GM12801 (cell line): ENCODE measurements around the gene ALK.

Experiments
- TF ChIP-seq, protein P1 (sequence below): IDR thresholded peaks from one replicate; pipeline ENCODE4 v1.5.1; 2011; ENCODE audit warnings: control low read depth; ENCODE audit not compliant: insufficient read length; ENCODE audit errors: extremely low read depth

The ALK gene

DNA sequence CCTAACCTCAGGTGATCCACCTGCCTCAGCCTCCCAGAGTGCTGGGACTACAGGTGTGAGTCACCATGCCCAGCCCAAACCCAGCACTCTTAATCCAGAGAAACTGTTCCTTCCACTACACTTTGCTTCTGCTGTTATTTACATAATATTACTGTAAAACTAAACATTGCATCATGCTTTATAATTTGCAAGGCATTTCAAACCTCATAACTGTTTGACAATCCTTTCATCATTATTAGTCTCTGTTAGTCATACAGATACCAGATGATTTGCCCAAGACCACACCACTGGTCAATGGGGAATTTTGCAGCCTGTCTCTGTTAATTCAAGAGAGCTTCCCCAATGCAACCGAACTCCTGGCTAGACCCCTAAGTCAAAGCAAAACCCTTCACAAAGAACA lies 338.3 kb downstream of the ALK start:
- TF ChIP-seq, protein P1, sequence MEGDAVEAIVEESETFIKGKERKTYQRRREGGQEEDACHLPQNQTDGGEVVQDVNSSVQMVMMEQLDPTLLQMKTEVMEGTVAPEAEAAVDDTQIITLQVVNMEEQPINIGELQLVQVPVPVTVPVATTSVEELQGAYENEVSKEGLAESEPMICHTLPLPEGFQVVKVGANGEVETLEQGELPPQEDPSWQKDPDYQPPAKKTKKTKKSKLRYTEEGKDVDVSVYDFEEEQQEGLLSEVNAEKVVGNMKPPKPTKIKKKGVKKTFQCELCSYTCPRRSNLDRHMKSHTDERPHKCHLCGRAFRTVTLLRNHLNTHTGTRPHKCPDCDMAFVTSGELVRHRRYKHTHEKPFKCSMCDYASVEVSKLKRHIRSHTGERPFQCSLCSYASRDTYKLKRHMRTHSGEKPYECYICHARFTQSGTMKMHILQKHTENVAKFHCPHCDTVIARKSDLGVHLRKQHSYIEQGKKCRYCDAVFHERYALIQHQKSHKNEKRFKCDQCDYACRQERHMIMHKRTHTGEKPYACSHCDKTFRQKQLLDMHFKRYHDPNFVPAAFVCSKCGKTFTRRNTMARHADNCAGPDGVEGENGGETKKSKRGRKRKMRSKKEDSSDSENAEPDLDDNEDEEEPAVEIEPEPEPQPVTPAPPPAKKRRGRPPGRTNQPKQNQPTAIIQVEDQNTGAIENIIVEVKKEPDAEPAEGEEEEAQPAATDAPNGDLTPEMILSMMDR: no peak

GRCh38 chr2:29582062-29582461 lies 339.3 kb downstream of the ALK start:
- TF ChIP-seq, protein P1: no peak

DNA sequence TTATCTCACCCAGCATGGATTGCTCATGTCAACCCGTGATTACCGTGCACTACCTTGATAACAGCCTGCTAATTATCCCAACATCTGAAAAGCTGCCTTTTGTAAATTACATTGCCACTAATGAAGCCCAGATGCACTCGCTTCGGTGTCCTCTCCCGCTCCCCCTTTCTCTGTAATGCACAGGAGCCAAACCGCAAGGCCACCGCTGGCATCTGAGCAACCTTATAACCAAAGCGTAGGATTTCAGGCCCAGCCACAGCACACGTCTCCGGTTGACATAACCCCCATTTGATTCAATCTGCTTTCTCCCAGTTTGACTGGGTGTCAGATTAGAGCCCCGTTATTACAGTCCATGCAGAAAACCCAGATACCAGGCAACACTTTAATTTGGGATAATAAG lies 341.2 kb downstream of the ALK start:
- TF ChIP-seq, protein P1: no peak

DNA sequence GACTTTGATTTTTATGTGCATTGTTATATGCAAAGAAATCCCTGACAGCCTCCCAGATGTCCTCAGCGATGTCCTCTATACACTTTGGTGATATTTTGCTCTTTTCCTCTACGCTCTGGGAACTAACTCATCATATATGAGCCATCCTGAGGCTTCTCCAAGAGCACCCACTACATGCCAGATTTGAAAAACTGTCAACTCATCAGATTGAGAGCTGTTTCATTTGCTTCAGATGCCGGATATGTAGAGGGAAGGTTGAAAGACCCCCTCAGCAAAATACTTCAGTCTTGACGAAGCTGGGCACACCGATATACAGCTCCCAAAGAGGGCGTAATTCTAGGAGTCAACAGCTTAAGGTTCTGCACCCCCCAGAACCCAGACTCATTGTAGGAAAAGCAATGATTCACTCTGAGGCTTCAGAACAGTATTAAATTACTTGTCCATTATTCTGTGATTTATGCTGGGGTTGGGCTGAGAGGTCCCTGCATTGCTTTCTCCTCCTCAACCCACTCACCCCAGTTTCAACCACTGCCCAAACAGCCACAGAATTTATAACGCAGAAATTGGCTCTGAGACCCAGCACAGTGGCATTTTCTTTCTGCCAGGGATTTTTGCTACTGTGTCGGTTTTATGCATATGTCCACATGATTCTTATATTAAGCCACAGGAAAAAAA lies 341.8 kb downstream of the ALK start:
- TF ChIP-seq, protein P1: no peak

DNA sequence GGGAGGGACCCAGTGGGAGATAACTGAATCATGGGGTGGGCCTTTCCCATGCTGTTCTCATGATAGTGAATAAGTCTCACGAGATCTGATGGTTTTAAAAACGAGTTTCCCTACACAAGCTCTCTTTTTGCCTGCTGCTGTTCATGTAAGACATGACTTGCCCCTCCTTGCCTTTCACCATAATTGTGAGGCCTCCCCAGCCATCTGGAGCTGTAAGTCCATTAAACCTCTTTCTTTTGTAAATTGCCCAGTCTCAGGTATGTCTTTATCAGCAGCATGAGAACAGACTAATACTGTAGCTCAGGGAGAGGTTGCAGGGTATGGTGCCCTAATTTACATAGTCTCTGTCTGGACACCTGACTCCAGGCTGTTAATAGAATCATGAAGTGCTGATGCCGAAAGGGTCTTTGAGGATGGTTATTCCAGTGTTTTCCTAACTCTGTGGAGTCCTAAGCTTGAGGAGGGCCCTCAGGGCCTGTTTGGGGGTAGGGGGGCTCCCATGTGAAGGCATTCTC lies 343.2 kb downstream of the ALK start:
- TF ChIP-seq, protein P1: no peak

DNA sequence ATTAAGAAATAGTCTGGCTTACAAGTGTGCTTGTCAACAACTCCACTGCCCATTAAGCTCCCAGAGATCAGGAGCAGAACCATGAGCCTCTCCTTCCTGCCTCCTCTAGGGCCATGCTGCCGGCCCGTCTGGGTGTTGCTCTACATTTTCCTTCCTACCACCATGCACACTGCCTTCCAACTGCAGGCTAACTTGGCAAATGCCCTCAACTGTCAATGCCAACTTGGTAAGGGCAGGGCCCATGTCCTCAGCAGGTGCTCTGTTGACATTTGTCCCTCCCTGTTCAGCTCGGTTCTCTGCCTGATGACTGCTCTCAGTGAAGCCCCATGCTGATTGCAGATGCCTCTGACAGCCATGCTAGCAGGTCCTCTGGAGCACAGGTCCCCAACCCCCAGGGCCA lies 345.2 kb downstream of the ALK start:
- TF ChIP-seq, protein P1: no peak

DNA sequence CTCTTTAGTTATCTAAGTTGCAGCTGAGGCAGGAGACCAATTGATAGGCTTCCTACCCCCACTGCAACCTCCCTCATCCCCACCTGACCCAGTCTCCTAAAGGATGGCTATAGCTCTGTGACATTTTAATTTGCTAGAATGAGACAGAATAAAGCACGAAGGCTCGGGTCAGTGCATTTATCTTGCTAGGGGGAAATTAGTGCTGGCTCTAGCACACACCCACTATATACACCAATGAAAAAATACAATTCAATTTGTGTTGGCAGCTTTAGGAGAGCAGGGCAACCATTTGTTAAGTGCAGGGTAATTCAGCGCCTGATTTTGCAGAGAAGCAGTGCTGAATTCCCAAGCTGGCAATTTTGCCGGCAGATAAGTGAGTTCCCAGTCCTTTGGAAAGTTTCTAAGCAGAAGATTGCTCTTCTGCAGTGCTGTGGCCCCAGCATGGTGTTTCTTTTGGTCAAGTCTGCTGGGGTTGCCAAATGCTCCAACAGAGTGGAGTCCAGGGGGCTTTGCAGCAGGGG lies 346.0 kb downstream of the ALK start:
- TF ChIP-seq, protein P1: no peak
